Anterior cingulate cortex (tissue), 58 donors: ENCODE measurements around the gene ZCCHC3.
"Not testable (repeated sequence)": the region's sequence is repeated elsewhere in the genome, so short reads cannot be mapped to it uniquely, and the experiment has no call there.

Source experiments
- DNase-seq, 58 donors: peaks; one replicate each; lab custom pipeline; 2025; lab: John Stamatoyannopoulos, UW

Gene ZCCHC3

DNA sequence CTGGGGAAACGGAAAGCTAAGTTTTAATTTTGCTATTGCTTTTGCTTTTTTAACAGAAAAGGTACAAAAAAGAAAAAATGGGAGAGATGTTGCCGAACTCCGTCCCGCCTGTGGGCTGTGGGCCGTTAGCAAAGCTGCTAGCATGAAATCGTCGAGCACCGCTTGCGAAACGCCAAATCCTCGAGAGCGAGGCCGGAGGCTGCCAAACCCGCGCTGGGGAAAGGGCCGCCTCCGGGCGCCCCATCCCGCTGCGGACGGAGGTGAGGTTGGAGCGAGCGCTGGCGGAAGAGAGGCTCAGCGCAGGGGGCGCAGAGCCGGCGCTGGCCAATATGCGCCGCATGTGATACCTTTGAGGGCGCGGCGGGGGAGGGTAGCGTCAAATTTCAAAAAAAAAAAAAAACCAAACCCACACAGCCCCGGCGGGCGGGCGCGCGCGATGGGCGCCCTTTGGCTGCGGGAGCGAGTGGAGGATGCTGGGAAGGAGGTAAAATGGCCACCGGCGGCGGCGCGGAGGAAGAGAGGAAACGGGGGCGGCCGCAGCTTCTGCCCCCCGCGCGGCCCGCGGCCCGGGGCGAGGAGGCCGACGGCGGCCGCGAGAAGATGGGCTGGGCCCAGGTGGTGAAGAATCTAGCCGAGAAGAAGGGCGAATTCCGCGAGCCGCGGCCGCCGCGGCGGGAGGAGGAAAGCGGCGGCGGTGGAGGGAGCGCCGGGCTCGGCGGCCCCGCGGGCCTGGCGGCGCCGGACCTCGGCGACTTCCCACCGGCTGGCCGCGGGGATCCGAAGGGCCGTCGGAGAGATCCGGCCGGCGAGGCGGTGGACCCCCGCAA is at the start of gene ZCCHC3:
TSS of gene ZCCHC3 (plus strand) at position 473 of the 827 bp plus-strand sequence. CDS start at position 490, 17 bp downstream.
- peak in 57 of 58 donors; percentile 19 to 91 (median 74) for DNase-seq

GRCh38 chr20:251354-251753 is 46.0 kb upstream of the ZCCHC3 start:
- DNase-seq = no peak

- DNase-seq = no peak
These were observed 44.6 kb upstream of the ZCCHC3 start for GRCh38 chr20:252801-253200.

DNA sequence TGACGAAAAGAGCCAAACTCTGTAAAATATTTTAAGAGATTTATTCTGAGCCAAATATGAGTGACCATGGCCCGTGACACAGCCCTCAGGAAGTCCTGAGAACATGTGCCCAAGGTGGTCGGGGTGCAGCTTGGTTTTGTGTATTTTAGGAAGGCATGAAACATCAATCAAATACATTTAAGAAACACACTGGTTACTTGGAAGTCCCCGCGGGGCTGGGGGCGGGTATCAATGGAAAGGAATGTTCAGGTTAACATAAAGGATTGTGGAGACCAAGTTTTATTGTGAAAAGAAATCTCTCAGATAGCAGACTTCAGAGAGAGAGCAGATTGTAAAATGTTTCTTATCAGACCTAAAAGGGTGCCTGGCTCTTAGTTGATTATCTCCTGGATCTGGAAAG is 43.9 kb upstream of the ZCCHC3 start:
- DNase-seq = not testable (repeated sequence)

DNA sequence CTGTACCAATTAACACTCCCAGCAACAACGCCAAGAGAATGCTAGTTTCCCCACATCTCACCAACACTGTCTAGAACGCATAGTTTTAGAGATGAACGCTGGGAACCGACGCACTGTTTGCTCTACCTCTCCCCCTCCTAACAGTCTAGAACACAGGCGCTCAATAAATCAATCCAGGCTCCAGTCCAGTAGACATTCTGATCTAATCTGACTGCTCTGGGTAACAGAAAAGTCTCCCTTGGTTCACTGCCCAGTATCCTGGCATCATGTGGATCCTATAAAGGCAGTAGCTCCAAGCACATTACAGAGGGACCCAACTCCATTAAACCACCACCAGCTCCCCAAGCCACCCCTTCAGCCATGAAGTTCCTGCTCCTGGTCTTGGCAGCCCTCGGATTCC is 40.0 kb upstream of the ZCCHC3 start, which contains the start of gene DEFB132:
TSS of gene DEFB132 (plus strand) at position 306 of the 400 bp plus-strand sequence. CDS start at position 361, 55 bp downstream.
- no peak for DNase-seq

DNA sequence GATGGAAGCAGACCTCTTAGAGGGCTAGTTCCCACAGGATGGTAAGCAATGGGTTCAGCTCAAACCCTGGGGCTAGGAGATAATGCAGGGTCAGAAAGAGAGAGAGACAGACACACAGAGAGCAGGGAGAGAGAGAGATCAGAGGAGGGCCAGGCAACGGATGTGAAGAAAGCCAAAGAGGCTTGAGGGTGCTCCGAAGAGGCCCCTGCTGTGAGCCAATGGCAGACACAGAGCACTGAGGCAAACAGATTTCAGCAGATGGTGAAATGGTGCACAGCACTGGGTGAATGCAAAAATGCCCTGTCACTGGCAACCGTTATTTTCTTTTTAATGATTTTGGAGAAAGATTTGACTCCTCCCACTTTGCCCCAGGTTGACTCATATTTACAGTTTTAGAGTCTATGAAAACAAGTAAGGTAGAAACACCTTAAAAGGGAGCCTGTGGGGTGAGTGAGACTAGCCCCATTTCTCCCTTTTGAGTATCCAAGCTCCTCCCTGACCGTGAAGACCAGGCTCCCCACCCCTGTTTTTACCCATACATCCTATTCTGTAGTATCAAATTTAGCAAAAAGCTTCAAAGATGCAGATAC is 39.0 kb upstream of the ZCCHC3 start:
- DNase-seq = no peak

DNA sequence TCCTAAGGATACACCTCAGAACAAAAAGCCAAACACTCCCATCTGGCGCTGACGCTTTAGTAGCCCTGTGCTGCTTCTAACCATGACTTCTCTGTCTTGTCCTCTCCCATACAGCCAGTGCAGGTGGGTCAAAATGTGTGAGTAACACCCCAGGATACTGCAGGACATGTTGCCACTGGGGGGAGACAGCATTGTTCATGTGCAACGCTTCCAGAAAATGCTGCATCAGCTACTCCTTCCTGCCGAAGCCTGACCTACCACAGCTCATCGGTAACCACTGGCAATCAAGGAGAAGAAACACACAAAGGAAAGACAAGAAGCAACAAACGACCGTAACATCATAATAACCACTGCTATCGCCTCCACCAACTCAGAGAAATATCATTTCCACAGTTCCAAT is 38.4 kb upstream of the ZCCHC3 start:
- no peak for DNase-seq

- DNase-seq = no peak
These were observed 37.4 kb upstream of the ZCCHC3 start for GRCh38 chr20:259981-260380.

- DNase-seq = no peak
These were observed 33.7 kb upstream of the ZCCHC3 start for GRCh38 chr20:263701-264100.

GRCh38 chr20:266596-267562 is 30.5 kb upstream of the ZCCHC3 start:
- DNase-seq = peak in 56 of 58 donors; percentile 28 to 88 (median 68)

DNA sequence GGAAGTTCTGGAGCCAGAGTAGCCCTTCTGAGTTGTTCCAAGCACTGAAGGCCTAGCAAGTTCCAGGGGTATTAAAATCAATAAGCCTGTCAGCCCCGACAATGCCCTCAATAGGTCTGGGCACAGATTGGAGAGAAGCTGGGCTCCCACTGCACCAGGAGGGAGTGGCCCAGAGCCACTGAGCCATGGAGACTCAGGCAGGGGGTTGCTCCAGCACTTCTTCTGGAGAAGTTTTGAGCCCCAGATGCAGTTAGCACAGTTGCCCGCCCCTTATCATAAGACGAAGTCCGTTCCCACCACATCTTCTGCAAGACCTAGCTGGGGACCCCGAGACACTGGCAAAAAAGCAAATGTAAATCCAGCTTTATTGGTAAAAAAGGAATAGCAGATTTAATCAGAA is 26.9 kb upstream of the ZCCHC3 start:
- DNase-seq = no peak

DNA sequence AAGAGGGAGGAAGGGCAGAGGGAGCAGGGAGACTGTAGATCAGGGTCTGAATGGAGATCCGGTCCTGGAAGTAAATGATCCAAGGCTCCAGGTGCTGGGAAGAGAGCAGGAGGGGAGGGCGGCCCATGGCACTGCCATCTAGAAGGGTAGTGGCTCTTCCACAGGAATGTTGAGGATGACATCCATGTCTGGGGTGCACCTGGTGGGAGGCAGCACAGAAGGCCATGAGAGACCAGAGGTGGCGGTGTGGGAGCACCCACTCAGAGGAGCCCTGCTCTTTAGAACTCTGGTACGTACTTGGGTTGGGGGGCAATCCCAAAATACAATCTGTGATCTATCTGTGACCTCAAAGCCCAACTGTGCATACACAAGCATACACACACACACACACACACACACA is 26.3 kb upstream of the ZCCHC3 start:
- DNase-seq = no peak

DNA sequence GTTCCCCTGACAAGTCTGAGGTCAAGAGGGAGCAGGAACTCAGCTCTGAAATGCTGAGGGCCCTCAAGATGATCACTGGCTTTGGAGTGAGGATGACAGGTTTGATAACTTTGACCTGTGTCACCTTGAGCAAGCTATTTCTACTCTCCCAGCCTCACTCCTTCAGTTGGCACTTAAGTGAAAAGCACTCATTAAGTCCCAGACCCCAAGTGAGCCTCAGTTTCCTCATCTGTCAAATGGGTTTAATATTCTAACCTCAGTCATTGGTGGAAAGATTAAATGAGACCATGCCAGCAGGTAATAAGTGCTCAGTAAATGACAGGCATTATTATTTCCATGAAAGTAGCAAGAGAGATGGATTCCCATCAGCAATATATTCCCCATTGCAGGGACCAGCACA is 25.8 kb upstream of the ZCCHC3 start:
- no peak for DNase-seq

GRCh38 chr20:272718-273117 is 24.7 kb upstream of the ZCCHC3 start:
- DNase-seq = no peak

- no peak for DNase-seq
These were observed 23.5 kb upstream of the ZCCHC3 start for GRCh38 chr20:273884-274283.

DNA sequence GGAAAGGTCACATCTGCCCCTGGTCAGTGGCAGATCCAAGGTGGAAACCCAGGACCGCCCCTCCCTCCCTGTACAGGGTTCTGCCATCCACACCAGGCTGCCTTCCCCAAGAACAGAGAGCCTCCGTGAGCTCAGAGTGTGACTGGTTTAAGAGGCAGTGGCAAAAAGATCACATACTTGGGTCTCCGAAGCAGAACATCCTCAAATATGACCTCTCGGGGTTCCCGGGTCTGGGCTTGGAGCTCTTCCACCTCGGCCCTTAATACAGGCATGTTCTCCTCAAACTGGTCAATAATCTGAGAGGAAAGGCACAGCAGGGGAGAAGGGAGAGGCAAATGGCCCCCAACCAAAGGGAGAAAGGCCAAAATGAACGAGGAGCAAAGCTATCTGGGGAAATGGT is 21.6 kb upstream of the ZCCHC3 start:
- no peak for DNase-seq

- no peak for DNase-seq
These were observed 20.5 kb upstream of the ZCCHC3 start for GRCh38 chr20:276620-277495.

- no peak for DNase-seq
These were observed 19.9 kb upstream of the ZCCHC3 start for GRCh38 chr20:277496-277781.

GRCh38 chr20:278181-278580 is 19.2 kb upstream of the ZCCHC3 start:
- DNase-seq = no peak
